CD1c-positive myeloid dendritic cell (primary cell): ENCODE data around the gene TNFSF13B.
"Not testable (repeated sequence)": the region's sequence is repeated elsewhere in the genome, so short reads cannot be mapped to it uniquely, and the experiment has no call there.

Experiments used
- DNase-seq: peaks from one replicate; pipeline ENCODE4 v3.0.0-alpha.2; 2016; ENCODE audit errors: extremely low spot score

TNFSF13B gene

GRCh38 chr13:108281901-108282300 is 12.4 kb downstream of the TNFSF13B start:
- DNase-seq = peak; percentile 65

- no peak for DNase-seq
Observed at GRCh38 chr13:108283110-108283509, 13.6 kb downstream of the TNFSF13B start.

GRCh38 chr13:108288741-108289140 is 19.2 kb downstream of the TNFSF13B start:
- no peak for DNase-seq

- no peak for DNase-seq
Observed at GRCh38 chr13:108289819-108290218, 20.3 kb downstream of the TNFSF13B start.

DNA sequence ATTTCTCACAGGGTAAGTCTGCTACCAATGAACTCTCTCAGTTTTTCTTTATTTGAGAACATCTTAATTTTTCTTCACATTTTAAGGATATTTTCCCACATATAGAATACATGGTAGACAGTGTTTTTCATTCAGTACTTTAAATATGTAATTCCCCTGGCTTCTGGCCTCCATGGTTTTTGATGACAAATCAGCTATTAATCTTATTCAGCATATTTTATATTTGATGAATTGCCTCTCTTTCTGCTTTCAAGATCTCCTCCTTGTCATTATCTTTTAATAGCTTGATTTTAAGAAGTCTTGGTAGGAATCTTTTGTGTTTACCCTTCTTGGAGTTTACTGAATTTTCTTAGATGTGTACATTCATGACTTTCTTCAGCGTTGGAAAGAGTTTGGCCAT is 27.6 kb downstream of the TNFSF13B start:
- no peak for DNase-seq

- DNase-seq = no peak
Observed at GRCh38 chr13:108302279-108302678, 32.8 kb downstream of the TNFSF13B start.

GRCh38 chr13:108304170-108305016 is 34.9 kb downstream of the TNFSF13B start:
- DNase-seq = peak; percentile 31

DNA sequence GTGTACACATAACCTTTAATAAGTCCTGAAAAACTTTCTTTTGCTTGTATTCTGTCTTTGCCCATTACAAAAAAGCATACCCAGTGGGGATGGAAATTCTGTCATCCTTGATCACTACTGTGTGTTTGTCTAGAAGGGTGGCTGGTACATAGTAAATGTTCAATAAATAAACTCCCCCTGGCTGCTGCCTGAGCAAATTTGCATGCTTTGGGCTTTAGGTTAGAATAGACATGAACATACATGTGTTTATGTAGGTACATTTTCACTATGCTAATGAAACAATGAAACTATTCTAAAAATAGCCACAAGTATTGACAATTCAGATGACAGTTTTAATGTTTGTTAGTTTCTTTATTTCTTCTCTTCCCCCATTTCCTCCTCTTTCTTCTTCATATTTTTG is 36.1 kb downstream of the TNFSF13B start:
- no peak for DNase-seq

DNA sequence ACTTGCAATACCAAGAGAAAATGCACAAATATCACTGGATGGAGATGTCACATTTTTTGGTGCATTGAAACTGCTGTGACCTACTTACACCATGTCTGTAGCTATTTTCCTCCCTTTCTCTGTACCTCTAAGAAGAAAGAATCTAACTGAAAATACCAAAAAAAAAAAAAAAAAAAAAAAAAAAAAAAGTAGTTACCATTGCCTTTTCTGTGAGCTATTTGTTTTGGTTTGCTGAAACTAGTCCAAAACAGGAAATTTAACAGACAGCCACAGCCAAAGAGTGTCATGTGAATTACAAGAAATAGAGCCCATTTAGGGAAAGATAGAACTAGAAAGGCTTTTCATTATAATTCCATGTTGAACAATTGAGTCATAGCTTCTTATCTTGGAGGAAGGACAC is 37.3 kb downstream of the TNFSF13B start:
- no peak for DNase-seq

GRCh38 chr13:108311596-108311995 is 42.1 kb downstream of the TNFSF13B start:
- DNase-seq = not testable (repeated sequence)

- no peak for DNase-seq
Observed at GRCh38 chr13:108313382-108313781, 43.9 kb downstream of the TNFSF13B start.

DNA sequence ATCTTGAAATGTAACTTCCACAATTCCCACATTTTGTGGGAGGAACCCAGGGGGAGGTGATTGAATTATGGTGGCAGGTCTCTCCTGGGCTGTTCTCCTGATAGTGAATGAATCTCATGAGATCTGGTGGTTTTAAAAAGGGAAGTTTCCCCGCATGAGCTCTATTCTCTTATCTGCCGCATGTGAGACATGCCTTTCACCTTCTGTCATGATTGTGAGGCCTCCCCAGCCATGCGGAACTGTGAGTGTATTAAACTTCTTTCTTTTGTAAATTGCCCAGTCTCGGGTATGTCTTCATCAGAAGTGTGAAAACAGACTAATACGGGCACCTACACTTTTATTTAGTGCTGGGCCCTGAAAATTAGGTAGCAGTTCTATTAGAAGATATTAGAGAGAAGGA is 45.8 kb downstream of the TNFSF13B start:
- no peak for DNase-seq

- DNase-seq = no peak
Observed at GRCh38 chr13:108315991-108316390, 46.5 kb downstream of the TNFSF13B start.

- no peak for DNase-seq
Observed at GRCh38 chr13:108316413-108316812, 46.9 kb downstream of the TNFSF13B start.

GRCh38 chr13:108322206-108322824 is 52.8 kb downstream of the TNFSF13B start:
- DNase-seq = peak; percentile 66

DNA sequence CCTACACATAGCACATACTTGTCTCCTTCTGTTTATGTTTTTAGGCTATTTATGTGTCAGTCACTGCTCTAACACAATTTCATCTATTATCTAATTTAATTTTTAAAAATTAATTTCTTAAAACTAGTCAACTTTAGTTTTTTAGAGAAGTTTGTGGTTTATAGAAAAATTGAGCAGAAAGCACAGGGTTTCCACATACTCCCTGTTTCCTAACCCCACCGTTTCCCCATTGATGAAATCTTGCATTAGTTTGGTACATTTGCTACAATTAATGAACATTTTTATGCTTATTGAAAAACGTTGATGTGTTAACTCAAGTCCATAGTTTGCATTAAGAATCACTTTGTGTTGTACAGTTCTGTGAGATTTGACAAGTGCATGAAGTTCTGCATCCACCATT is 53.5 kb downstream of the TNFSF13B start:
- peak; percentile 45 for DNase-seq

GRCh38 chr13:108325863-108326262 is 56.3 kb downstream of the TNFSF13B start:
- DNase-seq = no peak

GRCh38 chr13:108326309-108326708 is 56.8 kb downstream of the TNFSF13B start:
- peak; percentile 64 for DNase-seq

- no peak for DNase-seq
Observed at GRCh38 chr13:108328848-108329247, 59.3 kb downstream of the TNFSF13B start.

DNA sequence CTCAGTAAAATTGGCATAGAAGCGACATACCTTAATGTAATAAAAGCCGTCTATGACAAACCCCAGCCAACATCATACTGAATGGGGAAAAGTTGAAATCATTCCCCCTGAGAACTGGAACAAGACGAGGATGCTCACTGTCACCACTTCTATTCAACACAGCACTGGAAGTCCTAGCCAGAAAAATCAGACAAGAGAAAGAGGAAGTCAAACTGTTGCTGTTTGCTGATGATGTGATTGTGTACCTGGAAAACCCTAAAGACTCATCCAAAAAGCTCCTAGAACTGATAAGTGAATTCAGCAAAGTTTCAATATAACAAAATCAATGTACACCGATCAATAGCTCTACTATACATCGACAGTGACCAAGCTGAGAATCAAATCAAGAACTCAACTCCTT is 63.3 kb downstream of the TNFSF13B start:
- DNase-seq = no peak

DNA sequence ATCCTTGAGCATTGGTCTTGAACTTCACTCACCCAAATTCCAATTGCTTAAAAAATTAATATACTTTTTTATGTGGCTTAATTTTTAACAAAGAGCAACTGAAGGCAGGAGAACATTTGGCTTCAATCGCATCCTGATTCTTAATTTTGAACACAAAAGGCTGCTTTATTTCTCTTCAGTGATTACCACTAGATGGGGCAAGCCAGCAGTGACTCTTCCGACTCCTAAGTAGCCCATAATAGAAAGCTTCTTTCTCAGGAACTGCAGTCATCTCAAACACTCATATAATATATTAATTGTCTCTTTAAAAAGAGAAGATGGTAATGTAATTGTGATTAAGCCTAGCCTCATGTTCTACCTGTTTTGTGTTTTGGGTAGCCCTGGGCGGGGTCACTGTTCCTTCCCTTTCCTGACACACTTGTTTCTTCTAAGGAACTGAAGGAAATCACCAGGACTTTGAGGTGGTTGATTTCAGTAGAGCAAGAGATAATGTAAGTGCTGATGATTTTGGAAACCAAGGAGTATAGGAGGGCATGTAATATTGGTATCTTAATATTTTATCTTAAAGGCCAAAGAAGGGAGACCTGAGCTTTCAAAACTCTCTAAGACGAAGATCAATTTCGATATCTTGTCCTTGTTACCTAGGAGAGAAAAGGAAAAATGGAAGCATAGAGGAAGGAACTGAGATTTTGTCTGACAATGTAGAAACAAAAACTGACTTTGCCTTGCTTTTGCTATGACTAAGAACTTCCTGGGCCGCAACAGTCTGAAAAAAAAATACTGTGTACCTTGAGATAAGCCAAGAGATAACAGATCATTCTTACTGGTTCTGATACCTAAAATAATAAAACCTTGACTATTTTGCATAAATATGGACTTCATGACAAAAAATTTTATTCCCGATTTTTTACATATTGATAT is 73.1 kb downstream of the TNFSF13B start:
- peak; percentile 36 for DNase-seq

- no peak for DNase-seq
Observed at GRCh38 chr13:108345016-108345415, 75.5 kb downstream of the TNFSF13B start.
